Measurements from ENCODE around the gene FAM20C.

FAM20C gene

GRCh38 chr7:209906-210305 is 17.5 kb downstream of the FAM20C start:
- DNase-seq (ENCODE audit: low read depth in 3 of 3): no peak

GRCh38 chr7:210401-210925 is 18.1 kb downstream of the FAM20C start:
- no peak for DNase-seq (ENCODE audit: low read depth in 3 of 3)

- DNase-seq (ENCODE audit: low read depth in 3 of 3): no peak
These were observed 18.8 kb downstream of the FAM20C start for GRCh38 chr7:211033-211714.

GRCh38 chr7:211715-212058 is 19.3 kb downstream of the FAM20C start:
- DNase-seq (ENCODE audit: low read depth in 3 of 3): no peak

GRCh38 chr7:212754-213153 is 20.4 kb downstream of the FAM20C start:
- no peak for DNase-seq (ENCODE audit: low read depth in 3 of 3)

- DNase-seq (ENCODE audit: low read depth in 3 of 3): no peak
These were observed 21.1 kb downstream of the FAM20C start for GRCh38 chr7:213324-213993.

- no peak for DNase-seq (ENCODE audit: low read depth in 3 of 3)
These were observed 22.2 kb downstream of the FAM20C start for GRCh38 chr7:214410-215212.

GRCh38 chr7:216360-217300 is 24.3 kb downstream of the FAM20C start:
- no peak for DNase-seq (ENCODE audit: low read depth in 3 of 3)

GRCh38 chr7:217781-218180 is 25.4 kb downstream of the FAM20C start:
- no peak for DNase-seq (ENCODE audit: low read depth in 3 of 3)

GRCh38 chr7:218316-218715 is 25.9 kb downstream of the FAM20C start:
- DNase-seq (ENCODE audit: low read depth in 3 of 3): no peak

- no peak for DNase-seq (ENCODE audit: low read depth in 3 of 3)
These were observed 26.7 kb downstream of the FAM20C start for GRCh38 chr7:218896-219580.

- DNase-seq (ENCODE audit: low read depth in 3 of 3): no peak
These were observed 27.3 kb downstream of the FAM20C start for GRCh38 chr7:219581-220150.

- no peak for DNase-seq (ENCODE audit: low read depth in 3 of 3)
These were observed 27.9 kb downstream of the FAM20C start for GRCh38 chr7:220151-220841.

GRCh38 chr7:221978-222715 is 29.8 kb downstream of the FAM20C start:
- DNase-seq (ENCODE audit: low read depth in 3 of 3): no peak

- DNase-seq (ENCODE audit: low read depth in 3 of 3): no peak
These were observed 30.3 kb downstream of the FAM20C start for GRCh38 chr7:222716-223041.

- no peak for DNase-seq (ENCODE audit: low read depth in 3 of 3)
These were observed 30.9 kb downstream of the FAM20C start for GRCh38 chr7:223118-223800.

- DNase-seq (ENCODE audit: low read depth in 3 of 3): no peak
These were observed 31.5 kb downstream of the FAM20C start for GRCh38 chr7:223861-224260.

GRCh38 chr7:226281-226895 is 34.0 kb downstream of the FAM20C start:
- DNase-seq (ENCODE audit: low read depth in 3 of 3): no peak

Data from stimulated activated CD4-positive, alpha-beta T cell treated with anti-CD3 and anti-CD28 coated beads, TNF-alpha, amount 100 ng/mL, for 48 hours (primary cell).